Choroid plexus epithelial cell (primary cell): ENCODE results near the gene FRMPD4.

ENCODE experiments used
- DNase-seq: peaks from one replicate; pipeline ENCODE4 v3.0.0-alpha.2; 2010; ENCODE audit warnings: low read depth
- H3K4me3 ChIP-seq: 2 replicates; pipeline ENCODE4 v1.5.1; 2011; ENCODE audit warnings: low read depth, mild to moderate bottlenecking, control low read depth, low read length, moderate library complexity
- CTCF ChIP-seq: conservative IDR thresholded peaks from 2 replicates; pipeline ENCODE4 v1.5.1; 2011; ENCODE audit warnings: low read depth, mild to moderate bottlenecking, control low read depth, inconsistent platforms, low read length, moderate library complexity

The FRMPD4 gene

GRCh38 chrX:12390301-12390700 is 252.0 kb downstream of the FRMPD4 start:
- no peak for TF ChIP-seq CTCF
- no peak for DNase-seq
- no peak overlapping the region for H3K4me3 ChIP-seq

- no peak for TF ChIP-seq CTCF
- no peak overlapping the region for H3K4me3 ChIP-seq
- no peak for DNase-seq
Observed at GRCh38 chrX:12396584-12396983, 258.3 kb downstream of the FRMPD4 start.

DNA sequence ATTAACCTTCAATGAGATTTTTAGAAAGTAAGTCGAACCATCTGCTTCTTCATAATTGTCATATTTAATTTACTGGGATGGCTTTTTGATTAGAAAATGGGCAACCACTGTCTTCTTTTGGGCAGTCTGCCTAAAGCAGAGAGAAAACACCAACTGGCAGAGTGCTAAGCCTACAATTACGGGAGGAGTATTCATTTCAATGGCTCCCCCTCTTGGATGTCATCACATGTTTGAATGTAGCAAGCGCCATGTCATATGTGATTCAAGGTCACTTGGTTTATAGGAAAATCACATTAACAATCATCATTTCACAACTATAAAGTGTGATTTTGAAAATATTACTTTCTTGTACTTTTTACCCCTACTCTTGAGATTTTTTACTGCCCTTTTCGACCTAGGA is 261.9 kb downstream of the FRMPD4 start:
- DNase-seq: no peak
- TF ChIP-seq CTCF: no peak

GRCh38 chrX:12401252-12401651 is 263.0 kb downstream of the FRMPD4 start:
- DNase-seq: no peak
- no peak overlapping the region for H3K4me3 ChIP-seq
- no peak for TF ChIP-seq CTCF

More for the DNA sequence above, 261.9 kb downstream of the FRMPD4 start:
- H3K4me3 ChIP-seq: no peak overlapping the region

GRCh38 chrX:12403474-12404082 is 265.3 kb downstream of the FRMPD4 start:
- no peak for DNase-seq
- no peak for TF ChIP-seq CTCF
- no peak overlapping the region for H3K4me3 ChIP-seq

- no peak for TF ChIP-seq CTCF
- DNase-seq: no peak
- no peak overlapping the region for H3K4me3 ChIP-seq
Observed at GRCh38 chrX:12405306-12405705, 267.0 kb downstream of the FRMPD4 start.

- TF ChIP-seq CTCF: no peak
- DNase-seq: no peak
- H3K4me3 ChIP-seq: no peak overlapping the region
Observed at GRCh38 chrX:12410523-12410922, 272.2 kb downstream of the FRMPD4 start.
